Renal pelvis (tissue), 4 donors: ENCODE data around the gene EVPL. TPM values are rescaled to one million over a fixed set of nuclear protein-coding genes. Genes with fewer than 3 reads are reported as not detected.
"Not testable (repeated sequence)": the region's sequence is repeated elsewhere in the genome, so short reads cannot be mapped to it uniquely, and the experiment has no call there.

ENCODE experiments used
- DNase-seq: peaks from one replicate; pipeline ENCODE4 v3.0.0-alpha.2; 2013
- polyA plus RNA-seq, 3 donors: library from polyadenylated mRNA; unstranded; fragments of 120-200 nt; gene quantifications; one replicate each; pipeline ENCODE4 v1.2.1, GENCODE V29; 2013; ENCODE audit not compliant: insufficient read length in 3 of 3

EVPL gene
- polyA plus RNA-seq, 3 donors, result 24.4 to 25.9 (median 25.4) TPM

DNA sequence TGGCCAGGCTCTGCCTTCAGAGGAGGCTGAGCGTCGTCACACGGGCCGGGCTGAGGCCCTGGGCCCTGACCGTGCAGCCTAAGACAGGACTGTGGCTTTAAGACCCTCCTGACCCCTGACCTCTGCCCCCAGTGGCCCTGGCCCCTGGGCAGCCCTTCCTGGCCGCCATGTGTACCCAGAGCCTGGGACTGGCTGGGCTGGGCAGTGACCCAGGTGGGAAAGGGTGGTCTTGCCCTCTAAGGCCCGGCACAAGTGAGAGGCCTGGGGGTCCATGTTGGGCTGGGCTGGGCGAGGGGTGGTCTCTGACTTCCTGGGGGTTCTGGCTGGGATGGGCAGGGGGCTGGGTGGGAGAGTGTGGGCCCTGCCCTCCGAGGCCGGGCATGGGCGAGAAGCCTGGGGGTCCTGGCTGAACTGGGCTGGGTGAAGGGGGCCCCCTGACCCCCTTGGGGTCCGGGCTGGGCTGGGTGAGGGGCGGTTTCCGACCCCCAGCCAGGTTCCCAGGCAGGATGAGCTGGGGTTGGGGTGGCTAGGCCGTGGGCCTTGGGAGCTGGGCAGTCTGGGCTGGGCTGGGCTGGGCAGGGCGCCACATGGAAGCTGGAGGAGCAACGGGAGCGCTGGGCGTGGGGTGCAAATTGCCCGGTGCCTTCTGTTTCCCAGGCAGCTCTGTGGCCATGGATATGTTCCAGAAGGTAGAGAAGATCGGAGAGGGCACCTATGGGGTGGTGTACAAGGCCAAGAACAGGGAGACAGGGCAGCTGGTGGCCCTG, 26.2 kb downstream of the EVPL start, which contains the start of gene CDK3:
CDK3 (plus strand) TSS at position 101 of the 767 bp plus-strand sequence; CDS start at position 672, 571 bp downstream.
- DNase-seq, result no peak

DNA sequence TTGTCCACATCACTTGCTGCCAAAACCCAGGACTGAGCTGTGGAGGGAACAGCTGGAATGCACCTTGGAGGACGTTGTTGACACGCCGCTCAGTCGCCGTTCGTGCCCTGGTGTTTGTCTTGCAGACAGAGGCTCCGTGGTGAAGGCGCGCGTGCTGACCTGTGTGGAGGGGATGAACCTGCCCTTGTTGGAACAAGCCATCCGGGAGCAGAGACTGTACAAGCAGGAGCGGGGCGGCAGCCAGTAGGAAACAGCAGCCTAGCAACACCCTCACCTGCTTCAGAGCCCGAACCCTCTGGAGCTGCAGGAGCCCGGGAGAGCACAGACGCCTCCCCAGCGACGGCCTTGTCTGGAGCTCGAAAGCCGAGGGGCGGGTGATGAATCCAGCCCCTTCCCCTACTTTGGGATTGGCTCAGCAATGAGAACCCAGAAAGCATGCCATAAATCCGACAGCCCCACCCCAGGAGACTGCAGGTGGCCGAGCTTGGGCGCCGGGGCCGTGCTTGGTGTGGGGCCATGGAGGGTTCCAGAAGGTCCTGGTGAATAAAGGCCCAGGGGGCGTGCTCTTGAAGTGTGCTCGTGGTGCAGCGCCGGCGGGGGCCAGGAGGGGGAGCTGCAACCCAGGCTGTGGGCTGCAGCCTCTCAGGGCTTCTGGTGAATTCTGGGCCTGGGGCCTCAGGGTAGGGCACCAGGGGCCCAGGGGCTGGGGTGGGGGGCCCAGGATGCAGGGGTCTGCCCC, 26.9 kb downstream of the EVPL start:
- no peak for DNase-seq

DNA sequence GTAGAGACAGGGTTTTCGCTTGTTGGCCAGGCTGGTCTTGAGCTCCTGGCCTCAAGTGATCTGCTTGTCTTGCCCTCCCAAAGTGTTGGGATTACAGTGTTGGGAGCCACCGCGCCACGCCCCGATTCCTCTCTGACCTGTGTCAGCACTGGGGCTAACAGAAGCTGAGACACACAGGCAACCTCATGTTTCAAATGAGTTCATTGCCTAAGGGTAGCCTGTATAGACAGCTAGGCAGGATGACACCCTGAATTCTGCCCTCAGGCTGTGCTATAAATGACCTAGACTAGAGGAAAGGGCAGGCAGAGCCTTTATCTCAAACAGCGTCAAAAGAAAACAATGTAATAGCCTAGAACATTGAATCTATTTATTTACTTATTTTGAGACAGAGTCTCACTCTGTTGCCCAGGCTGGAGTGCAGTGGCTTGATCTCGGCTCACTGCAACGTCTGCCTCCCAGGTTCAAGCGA, 28.7 kb downstream of the EVPL start:
- no peak for DNase-seq

DNA sequence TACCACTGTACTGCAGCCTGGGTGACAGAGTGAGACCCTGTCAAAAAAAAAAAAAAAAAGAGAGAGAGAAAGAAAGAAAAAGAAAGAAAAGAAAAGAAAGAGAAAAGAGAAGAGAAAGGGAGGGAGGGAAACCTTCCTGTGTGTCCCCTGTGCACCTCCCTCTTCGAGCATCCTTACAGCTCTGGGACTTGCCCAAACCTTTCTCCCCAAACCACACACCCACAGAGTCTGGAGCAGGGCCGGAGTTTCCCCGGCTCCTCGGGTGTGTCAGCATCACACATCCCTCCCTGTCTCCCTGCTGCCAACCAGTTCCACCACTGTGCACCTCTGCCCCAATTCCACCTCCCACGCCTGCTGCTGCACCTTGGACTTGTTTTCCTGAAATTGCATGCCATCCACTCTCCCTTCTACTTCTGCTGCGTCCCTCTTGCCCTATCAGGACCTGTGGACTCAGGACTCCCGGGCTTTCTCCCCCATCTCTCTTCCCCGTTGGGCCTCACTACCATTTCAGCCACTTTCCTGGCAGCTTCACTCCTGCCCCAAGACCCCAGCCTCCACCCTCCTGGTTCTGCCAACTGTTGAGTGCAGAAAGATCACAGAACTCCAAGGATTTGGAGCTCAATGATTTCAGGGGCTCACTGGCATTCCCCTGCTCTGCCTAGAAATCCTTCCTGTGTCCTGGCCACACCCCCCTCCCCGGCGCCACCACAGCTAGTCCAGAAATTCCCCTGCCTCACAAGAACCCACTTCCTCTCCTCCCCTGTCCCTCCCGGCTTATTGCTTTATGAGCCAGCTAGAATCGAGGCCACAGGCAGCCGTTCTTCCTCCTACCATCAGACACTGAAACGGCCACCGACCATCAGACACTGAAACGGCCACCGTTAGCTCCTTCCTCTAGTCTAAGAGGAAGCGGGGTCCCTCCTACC, 30.2 kb downstream of the EVPL start:
- DNase-seq, result no peak

DNA sequence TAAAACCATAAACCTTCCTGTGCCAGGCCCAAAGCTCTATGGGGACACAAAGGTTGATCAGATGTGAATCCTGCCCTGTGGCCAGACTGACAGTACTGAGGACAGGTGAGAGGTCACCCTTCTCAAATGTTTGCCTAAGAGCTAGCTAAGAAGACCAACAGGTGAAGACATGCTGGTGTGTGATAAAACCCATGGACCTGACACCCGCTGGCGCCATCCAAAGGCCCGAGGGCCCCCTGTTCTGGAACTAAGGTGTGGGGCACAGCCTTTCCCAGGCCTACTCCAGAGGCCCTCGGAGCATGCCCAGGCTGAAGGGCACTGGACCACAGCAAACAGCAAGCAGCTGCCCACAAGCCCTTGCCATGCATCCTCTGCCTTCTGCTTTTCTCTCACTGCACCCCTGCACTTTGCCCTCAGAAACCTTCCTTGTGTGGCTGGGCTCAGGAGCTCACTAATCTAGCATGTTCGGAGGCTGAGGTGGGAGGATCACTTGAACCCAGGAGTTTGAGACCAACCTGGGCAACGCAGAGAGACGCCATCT, 31.7 kb downstream of the EVPL start:
- DNase-seq, result no peak

DNA sequence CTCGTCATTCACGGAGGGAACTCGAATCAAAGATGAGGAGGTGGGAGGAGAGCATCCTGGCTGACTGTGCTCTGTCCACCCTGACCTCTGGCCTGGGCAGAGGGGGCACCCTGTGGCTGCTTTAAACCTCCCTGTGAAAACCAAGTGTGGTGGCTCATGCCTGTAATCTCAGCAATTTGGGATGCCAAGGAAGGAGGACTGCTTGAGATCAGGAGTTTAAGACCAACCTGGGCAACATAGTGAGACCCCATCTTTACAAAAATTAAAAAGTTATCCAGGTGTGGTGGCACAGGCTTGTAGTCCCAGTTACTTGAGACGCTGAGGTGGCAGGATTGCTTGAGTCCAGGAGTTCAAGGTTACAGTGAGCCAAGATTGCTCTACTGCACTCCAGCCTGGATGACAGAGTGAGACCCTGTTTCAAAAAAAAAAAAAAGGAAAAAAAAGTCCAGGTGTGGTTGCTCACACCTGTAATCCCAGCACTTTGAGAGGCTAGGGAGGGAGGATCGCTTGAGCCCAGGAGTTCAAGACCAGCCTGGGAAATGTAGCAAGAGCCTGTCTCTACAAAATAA, 32.2 kb downstream of the EVPL start:
- no peak for DNase-seq

DNA sequence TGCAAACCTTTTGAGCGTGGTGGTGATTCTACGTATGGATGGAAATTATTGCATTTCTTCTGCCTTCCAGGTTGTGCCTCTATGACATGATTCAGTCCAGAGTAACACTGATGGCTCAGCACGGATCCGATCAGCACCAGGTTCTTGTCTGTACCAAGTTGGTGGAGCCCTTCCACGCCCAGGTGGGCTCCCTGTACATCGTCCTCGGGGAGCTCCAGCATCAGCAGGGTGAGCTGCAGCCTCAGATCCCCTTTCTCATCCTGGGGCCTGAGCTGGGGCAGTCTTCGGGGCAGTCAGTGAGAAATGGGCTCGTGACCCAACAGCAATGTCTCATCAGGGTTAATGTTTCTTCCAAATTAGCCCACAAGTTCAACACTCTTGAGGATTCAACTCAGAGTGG, 35.7 kb downstream of the EVPL start:
- DNase-seq, result no peak

DNA sequence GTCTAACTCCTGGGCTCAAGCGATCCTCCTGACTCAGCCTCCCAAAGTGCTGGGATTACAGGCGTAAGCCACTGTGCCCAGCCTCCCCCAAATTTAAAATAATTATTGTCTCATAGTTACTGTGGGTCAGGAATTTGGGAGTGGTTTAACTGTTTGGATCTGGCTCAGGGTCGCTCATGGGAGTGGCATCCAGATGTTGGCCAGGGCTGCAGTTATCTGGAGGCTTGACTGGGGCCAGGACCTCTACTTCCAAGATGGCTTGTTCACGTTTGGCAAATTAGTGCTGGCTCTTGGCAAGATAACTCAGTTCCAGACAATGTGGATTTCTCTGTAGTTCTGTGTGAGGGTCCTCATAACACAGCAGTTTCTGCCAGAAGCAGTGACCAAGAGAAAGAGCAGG, 40.1 kb downstream of the EVPL start:
- no peak for DNase-seq

DNA sequence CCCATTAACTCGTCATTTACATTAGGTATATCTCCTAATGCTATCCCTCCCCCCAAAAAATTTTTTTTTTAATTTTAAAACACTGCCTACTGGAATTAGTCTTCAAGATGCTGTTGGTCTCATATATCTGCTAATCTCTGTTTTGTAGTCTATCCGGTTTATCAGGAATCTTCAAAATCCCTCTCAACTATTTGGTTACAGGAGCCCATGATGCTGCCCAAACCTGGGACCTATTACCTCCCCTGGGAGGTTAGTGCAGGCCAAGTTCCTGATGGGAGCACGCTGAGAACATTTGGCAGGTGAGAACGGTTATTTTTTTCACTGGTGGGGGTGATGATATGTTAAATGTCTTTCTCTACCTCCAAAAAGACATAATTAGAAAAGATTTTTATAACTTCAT, 41.1 kb downstream of the EVPL start:
- no peak for DNase-seq

DNA sequence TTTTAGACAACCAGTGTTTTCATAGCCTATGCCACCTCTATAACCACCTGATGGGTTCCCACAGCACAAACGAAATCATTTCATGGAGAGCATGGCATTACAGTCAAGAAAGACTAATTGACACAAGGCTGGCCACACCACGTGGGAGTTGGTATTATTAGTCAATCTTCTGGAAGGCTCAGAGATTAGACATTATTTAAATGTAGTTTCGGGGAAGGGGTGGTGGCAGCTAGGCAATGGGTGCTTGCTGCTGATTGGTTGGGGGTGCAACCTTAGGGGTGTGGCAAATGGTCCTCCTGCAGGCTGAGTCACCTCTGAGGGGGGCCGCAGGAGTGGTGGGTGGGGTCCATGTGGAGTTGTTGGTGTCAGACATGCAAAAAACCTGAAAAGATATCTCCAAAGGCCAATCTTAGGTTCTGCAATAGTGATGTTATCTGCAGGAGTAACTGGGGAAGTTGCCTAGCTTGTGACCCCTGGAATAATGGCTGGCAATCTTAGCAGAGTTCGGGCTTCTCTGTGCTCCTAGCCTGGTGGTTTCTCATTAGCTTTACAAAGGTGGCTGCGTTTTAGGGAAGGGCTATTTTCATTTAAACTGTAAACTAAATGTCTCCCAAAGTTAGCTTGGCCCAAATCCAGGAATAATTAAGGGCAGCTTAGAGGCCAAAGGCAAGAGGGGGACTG, 43.5 kb downstream of the EVPL start:
- DNase-seq, result no peak

DNA sequence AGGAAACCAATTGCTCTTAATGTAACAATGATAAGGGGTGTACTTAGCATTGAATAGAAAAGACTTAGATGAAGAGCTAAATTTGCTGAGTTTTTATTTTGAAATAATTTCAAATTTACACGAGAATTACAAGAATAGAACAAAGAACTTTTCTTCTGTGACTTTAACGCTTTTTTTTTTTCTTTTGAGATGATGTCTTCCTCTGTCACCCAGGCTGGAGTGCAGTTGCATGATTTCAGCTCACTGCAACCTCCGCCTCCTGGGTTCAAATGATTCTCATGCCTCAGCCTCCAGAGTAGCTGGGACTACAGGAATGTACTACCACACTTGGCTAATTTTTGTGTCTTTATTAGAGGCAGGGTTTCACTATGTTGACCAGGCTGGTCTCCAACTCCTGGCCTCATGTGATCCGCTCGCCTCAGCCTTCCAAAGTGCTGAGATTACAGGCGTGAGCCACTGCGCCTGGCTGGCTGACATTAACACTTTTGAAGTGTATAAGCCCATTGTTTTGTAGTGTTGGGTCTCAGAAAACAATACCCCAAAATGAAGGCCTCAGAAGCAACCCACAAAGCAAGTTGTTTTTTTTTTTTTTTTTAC, 46.0 kb downstream of the EVPL start:
- DNase-seq, result no peak

DNA sequence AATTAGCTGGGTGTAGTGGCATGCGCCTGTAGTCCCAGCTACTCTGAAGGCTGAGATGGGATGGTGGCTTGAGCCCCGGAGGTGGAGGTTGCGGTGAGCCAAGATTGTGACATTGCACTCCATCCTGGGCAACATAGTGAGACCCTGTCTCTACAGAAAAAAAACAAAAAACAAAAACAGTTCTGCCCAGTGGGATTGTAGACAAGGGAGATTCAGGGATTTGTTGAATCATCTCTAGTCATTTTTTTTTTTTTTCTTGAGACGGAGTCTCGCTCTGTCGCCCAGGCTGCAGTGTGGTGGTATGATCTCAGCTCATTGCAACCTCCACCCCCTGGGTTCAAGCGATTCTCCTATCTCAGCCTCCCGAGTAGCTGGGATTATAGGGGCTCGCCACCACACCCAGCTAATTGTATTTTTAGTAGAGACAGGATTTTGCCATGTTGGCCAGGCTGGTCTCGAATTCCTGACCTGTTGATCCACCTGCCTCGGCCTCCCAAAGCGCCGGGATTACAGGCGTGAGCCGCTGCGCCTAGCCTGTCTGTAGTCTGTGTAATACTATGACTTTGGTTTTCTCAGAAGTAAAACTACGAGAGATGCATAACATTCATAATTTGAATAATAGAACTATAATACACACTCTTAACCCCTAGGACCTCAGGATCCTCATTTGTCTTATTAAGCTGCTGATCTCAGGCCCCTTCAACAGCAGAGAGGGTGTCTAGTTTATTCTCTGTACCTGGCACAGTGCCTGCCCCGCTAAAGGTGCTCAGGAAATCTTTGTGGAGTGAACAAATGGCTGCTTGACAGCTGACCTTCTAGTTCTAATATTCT, 46.7 kb downstream of the EVPL start:
- DNase-seq, result no peak

DNA sequence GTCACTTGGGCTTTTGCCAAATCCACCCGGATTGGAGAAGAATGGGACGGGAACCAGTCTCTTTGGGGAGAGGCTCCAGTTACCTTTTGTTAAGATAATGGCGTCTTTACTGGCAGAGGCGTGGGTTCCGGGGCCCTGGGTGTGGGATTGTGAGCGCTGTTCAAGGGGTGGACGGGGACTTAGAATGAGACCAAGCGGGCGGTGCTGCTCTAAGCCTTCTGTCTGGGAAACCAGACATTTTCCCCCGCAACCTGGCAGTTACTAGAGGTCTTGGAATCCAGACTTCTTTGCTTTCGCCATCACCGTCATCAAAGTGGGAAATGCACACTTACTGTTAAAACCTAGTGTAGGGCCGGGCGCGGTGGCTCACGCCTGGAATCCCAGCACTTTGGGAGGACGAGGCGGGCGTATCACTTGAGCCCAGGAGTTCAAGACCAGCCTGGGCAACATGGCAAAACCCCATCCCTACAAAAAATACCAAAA, 47.4 kb downstream of the EVPL start:
- DNase-seq, result no peak

DNA sequence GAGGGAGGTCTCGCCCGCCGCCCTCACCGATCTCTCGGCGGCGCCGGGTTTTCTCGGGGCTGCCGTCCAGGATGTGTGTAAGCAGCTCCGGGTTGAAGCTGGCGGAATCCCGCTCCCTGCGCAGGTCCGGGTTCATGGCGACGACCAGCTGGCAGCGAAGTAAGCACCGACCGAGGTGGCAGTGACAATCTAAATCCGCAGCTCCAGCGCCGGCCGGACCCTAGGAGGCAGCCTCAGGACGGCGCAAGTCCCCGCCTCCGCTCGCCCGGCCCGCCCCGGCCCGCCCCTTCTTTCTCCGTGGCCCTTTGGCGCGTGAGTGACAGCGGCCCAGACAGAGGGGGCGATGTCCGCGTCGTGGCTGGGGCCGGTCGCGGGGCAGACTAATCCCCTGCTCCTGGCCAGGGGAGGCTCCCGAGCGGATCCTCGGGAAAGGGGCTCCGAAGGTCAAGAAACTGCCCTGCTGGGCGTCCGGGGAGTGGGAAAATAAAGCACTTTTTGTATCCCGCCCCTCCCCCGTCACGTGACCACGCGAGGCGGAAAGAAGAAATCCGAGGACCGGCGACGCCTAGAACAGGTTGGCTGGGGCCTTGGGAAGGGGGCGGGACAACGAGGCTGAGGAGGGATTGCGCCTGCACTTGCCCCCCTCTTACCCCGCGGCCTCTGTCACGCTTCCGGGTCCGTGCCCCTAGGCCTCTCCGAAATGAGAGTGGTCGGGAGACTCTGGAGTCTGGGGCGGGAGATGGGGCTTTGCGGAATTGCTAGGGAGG, 48.0 kb downstream of the EVPL start, which contains the start of the genes ACOX1 and TEN1:
ACOX1 (minus strand) TSS at position 229 of the 767 bp plus-strand sequence; CDS start at position 136, 93 bp downstream.
TEN1 (plus strand) TSS at position 303 of the 767 bp plus-strand sequence. CDS start 6,953 bp downstream, outside the sequence.
- DNase-seq, result peak; percentile 98

DNA sequence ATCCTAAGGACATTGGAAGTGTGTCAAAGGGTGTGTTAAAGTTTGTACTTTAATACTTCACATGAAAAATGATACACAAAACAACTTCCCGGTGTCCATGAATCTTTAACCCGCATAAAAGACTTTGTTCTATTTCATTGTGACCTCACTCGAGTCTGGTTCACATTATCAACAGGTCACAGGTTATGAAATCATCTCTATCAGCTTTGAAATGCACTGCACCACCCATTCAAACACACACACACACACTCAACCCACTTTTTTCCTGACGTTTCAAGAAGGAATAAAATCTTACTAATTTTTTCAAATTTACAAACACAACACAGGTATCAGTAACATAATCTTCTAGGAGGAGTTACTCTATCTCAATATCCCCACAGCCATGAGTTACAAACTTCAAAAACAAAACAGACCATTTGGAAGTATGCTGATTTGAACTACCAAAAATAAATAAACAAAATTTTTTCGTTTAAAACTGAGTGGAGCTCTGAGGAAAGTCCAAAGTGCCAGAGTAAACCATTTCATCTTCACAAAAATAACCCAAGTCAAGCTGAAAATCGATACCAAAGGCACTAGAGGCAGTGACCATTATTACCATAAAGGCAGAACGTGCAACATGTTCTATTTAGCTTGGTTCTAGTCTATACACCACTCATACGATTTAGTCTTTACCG, 50.8 kb downstream of the EVPL start:
- DNase-seq, result no peak

DNA sequence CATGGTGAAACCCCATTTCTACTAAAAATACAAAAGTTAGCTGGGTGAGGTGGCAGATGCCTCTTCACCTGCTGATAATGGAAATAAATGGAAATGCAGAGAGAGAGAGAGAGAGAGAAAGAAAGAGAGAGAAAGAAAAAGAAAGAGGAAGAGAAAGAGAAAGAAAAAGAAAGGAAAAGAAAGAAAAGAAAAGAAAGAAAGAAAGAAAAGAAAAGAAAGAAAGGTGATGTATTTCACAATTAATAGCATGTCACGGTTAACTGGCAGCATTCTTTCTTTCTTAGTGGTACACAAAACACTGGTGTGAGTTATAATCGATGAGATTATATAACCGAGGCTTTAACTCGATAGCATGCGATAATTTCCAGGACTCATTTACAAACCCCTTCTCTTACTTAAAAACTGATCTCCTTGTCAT, 51.3 kb downstream of the EVPL start:
- DNase-seq, result no peak

DNA sequence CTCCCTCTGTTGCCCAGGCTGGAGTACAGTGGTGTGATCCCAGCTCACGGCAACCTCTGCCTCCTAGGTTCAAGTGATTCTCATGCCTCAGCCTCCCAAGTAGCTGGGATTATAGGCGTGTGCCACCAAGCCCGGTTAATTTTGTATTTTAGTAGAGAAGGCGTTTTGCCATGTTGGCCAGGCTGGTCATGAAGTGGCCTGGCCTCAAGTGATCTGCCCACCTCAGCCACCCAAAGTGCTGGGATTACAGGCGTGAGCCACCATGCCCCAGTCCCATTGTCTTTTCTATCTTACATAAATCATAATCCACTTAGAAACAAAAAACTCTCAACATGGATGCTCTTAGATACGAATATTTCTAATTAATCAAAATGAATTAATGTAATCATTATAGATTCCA, 51.9 kb downstream of the EVPL start:
- not testable (repeated sequence) for DNase-seq

DNA sequence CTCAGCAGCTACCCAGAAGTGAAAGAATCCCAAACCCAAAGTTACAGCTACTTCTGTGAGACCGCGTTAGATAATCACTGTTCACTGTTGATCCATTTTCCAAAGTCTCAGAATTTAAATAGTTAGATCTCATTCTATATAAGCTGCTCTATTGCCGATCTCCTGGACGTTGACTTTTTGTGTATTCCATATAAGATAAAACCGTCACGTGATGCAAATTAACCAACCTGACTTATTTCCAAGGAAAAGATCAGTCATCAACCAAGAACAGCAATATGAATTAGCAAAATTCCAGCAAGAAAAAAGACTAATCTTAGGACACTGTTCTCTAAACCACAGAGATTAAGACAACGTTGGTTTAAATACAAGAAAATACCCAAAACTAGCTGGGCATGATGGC, 56.5 kb downstream of the EVPL start:
- DNase-seq, result no peak
